ENCODE measurements around the gene ZDHHC9. TPM values are rescaled to one million over a fixed set of nuclear protein-coding genes. Genes with fewer than 3 reads are reported as not detected.

Gene ZDHHC9
- total RNA-seq, 2 experiments from 2014 or later, result 3.0 to 4.1 TPM

DNA sequence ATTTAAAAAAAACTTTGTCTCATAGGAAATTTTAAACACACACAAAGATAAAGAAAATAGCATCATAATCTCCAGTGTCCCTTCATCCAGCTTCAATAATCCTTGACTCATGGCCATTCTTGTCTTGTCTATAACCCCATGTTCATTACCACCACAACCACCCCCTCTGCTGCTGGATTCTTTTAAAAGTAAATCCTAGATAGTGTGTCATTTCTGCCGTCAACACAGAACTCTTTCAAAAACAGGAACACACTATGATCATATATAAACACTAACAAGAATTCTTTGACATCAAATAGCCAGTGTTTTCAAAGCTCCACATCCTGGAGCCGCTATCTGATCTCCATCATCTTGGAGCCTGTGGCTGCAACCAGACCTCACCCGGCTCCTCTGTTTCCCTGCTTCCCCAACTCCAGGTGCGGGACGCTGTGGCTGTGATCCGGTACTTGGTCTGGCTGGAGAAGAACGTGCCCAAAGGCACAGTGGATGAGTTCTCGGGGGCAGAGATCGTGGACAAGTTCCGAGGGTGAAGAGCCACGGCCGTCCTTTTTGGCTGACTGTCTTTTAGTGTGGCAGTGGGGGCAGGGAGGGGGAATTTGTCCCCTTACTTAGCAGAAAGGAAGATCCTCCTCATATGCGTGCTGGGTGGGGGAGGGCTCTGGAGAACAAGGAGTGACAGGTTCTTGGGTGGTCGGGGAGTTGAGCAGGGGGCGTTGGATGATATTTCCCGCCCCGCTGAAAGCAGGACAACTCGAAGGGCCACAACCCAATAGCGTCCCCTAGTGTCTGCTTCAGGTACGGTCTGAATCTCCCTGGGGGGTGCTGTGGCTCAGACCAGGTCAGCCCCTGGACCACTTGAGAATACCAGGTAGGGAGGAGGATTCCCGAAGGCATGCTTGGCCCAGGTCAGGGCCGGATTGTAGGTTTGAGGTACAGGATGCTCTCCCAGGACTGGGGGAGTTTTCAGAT, 89.3 kb downstream of the ZDHHC9 start:
- TF ChIP-seq, protein P1, sequence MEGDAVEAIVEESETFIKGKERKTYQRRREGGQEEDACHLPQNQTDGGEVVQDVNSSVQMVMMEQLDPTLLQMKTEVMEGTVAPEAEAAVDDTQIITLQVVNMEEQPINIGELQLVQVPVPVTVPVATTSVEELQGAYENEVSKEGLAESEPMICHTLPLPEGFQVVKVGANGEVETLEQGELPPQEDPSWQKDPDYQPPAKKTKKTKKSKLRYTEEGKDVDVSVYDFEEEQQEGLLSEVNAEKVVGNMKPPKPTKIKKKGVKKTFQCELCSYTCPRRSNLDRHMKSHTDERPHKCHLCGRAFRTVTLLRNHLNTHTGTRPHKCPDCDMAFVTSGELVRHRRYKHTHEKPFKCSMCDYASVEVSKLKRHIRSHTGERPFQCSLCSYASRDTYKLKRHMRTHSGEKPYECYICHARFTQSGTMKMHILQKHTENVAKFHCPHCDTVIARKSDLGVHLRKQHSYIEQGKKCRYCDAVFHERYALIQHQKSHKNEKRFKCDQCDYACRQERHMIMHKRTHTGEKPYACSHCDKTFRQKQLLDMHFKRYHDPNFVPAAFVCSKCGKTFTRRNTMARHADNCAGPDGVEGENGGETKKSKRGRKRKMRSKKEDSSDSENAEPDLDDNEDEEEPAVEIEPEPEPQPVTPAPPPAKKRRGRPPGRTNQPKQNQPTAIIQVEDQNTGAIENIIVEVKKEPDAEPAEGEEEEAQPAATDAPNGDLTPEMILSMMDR (IDR thresholded peaks at IDR 0.05), result no peak
- no peaks in the 10 kb centered on the region for H3K27me3 ChIP-seq (ENCODE audit: control insufficient read depth in 1 of 2, insufficient read depth in 2 of 2, low read length in 2 of 2)
- Mint-ChIP-seq H3K27ac (peak overlapping the region; percentile 76), H3K27me3 (no peaks in the 10 kb centered on the region), H3K4me1 (ENCODE audit: low read depth) (peaks cover 56% of the 10 kb centered on the region), H3K9me3 (no peaks in the 10 kb centered on the region), H3K4me3 (peak overlapping the region; percentile 12), H3K36me3 (ENCODE audit: low read depth) (no peaks in the 10 kb centered on the region)
- POLR2A ChIA-PET, result interaction anchor here (0.8 to 6.8 kb wide), 6 partner anchors 10 to 70 kb away, joined by 3 to 72 read pairs (median 8); partner anchors contain the start of gene SASH3
- intact Hi-C loops (cut with DNase I, micrococcal nuclease), result loop anchor here (5.0 kb wide), 2 partner anchors 38 to 68 kb away; no protein-coding TSS in a partner anchor
- ATAC-seq (ENCODE audit: poor library complexity) (no peak), DNase-seq (no peak)
- no peaks in the 10 kb centered on the region for H3K9me3 ChIP-seq (ENCODE audit: control insufficient read depth in 1 of 2, insufficient read depth in 1 of 2, low read length in 2 of 2)
- no peaks in the 10 kb centered on the region for H3K36me3 ChIP-seq (ENCODE audit: insufficient read depth, low read length)
- H3K4me3 ChIP-seq (ENCODE audit: low read length), result no peak overlapping the region
- CTCF ChIA-PET, result interaction anchor here (0.9 kb wide), 1 partner anchor 76 kb away, joined by 3 read pairs; no protein-coding TSS in a partner anchor
- H3K27ac ChIP-seq (ENCODE audit: low read depth in 1 of 2, low read length in 2 of 2), result no peak overlapping the region
- peaks cover 52% of the 10 kb centered on the region for H3K4me1 ChIP-seq (ENCODE audit: insufficient read depth, low read length)

Other genes starting within 250 kb of the ZDHHC9 start
- not detected for gene APLN, start 188.9 kb downstream of the ZDHHC9 start, total RNA-seq
- under 1 TPM; 0.16 to 0.17 TPM for gene XPNPEP2, start 104.9 kb downstream of the ZDHHC9 start, total RNA-seq
- 10 to 100 TPM; 69.0 to 70.8 TPM for gene SASH3, start 63.9 kb downstream of the ZDHHC9 start, total RNA-seq
- 1 to 10 TPM; 8.8 to 9.8 TPM for gene UTP14A, start 62.3 kb upstream of the ZDHHC9 start, total RNA-seq
- gene BCORL1, start 138.7 kb upstream of the ZDHHC9 start, total RNA-seq, result 1 to 10 TPM; 3.4 to 3.5 TPM

Measured in CD4-positive, alpha-beta T cell (primary cell).